Measurements from ENCODE around the gene MACROD1. TPM values are rescaled to one million over a fixed set of nuclear protein-coding genes. Genes with fewer than 3 reads are reported as not detected.

MACROD1 gene
- total RNA-seq, 1 experiment from 2014 or later = 36.9 TPM

- no peak for ATAC-seq
- Mint-ChIP-seq H3K9me3 (no peaks in the 10 kb centered on the region), H3K36me3 (no peaks in the 10 kb centered on the region), H3K4me1 (peaks cover 17% of the 10 kb centered on the region), H3K27me3 (ENCODE audit: low read depth) (peaks cover 92% of the 10 kb centered on the region), H3K27ac (no peak overlapping the region), H3K4me3 (no peak overlapping the region)
- ChIA-PET POLR2A (interaction anchor here (0.5 kb wide), 2 partner anchors 91 to 1179 kb away, joined by 5 to 10 read pairs; no protein-coding TSS in a partner anchor), CTCF (interaction anchor here (1.6 to 1.7 kb wide), 2 partner anchors 23 to 89 kb away, joined by 3 to 8 read pairs; no protein-coding TSS in a partner anchor)
- no peak for DNase-seq (ENCODE audit: low spot score)
- TF ChIP-seq MXD4 (CRISPR knock-in tag; IDR thresholded peaks at IDR 0.05; ENCODE audit: borderline replicate concordance) = no peak
- TF ChIP-seq ARID4B (CRISPR knock-in tag; IDR thresholded peaks at IDR 0.05; ENCODE audit: borderline replicate concordance) = no peak
These were observed 102.1 kb downstream of the MACROD1 start for GRCh38 chr11:64063777-64064176.

GRCh38 chr11:64062185-64063039 lies 103.5 kb downstream of the MACROD1 start:
- no peak for DNase-seq (ENCODE audit: low spot score)
- ATAC-seq = no peak
- POLR2A ChIA-PET = no interaction called here

GRCh38 chr11:64060861-64061444 lies 105.0 kb downstream of the MACROD1 start:
- Mint-ChIP-seq H3K36me3 (no peaks in the 10 kb centered on the region), H3K27me3 (ENCODE audit: low read depth) (peaks cover 98% of the 10 kb centered on the region), H3K9me3 (no peaks in the 10 kb centered on the region), H3K27ac (no peak overlapping the region), H3K4me1 (peaks cover 9% of the 10 kb centered on the region), H3K4me3 (peak overlapping the region; percentile 74)
- ChIA-PET CTCF (interaction anchor here (1.1 to 3.2 kb wide), 5 partner anchors 9 to 388 kb away, joined by 3 to 13 read pairs (median 4); no protein-coding TSS in a partner anchor), POLR2A (no interaction called here)
- peak; percentile 83 for DNase-seq (ENCODE audit: low spot score)
- peak; percentile 73 for ATAC-seq
- no peak for TF ChIP-seq NR1H2 (CRISPR knock-in tag; IDR thresholded peaks at IDR 0.05)
- no peak for TF ChIP-seq SMAD3 (CRISPR knock-in tag; IDR thresholded peaks at IDR 0.05; ENCODE audit: borderline replicate concordance)
- TF ChIP-seq CREM (CRISPR knock-in tag; IDR thresholded peaks at IDR 0.05) = 0 out of 2 replicates have a peak, but pooled peaks have one; percentile 28

More at GRCh38 chr11:64062185-64063039, 103.5 kb downstream of the MACROD1 start:
- no peaks in the 10 kb centered on the region for H3K36me3 Mint-ChIP-seq
- CTCF ChIA-PET = interaction anchor here (1.0 to 3.2 kb wide), 5 partner anchors 22 to 91 kb away, joined by 3 to 13 read pairs (median 5); no protein-coding TSS in a partner anchor
- peaks cover 9% of the 10 kb centered on the region for H3K4me1 Mint-ChIP-seq
- H3K4me3 Mint-ChIP-seq = 0 out of 2 replicates have a peak overlapping the region, but pooled peaks have one; percentile 13
- TF ChIP-seq RORB (CRISPR knock-in tag; IDR thresholded peaks at IDR 0.05) (no peak), ELF4 (CRISPR knock-in tag; IDR thresholded peaks at IDR 0.05; ENCODE audit: low read depth) (no peak), ZMAT4 (CRISPR knock-in tag; IDR thresholded peaks at IDR 0.05) (no peak), TP53 (CRISPR knock-in tag; IDR thresholded peaks at IDR 0.05) (no peak), SMAD3 (CRISPR knock-in tag; IDR thresholded peaks at IDR 0.05; ENCODE audit: borderline replicate concordance) (no peak), MYBL2 (CRISPR knock-in tag; IDR thresholded peaks at IDR 0.05) (no peak), NR3C1 (CRISPR knock-in tag; conservative IDR thresholded peaks at IDR 0.05; ENCODE audit: low read depth) (no peak)
- H3K9me3 Mint-ChIP-seq = no peaks in the 10 kb centered on the region
- H3K27ac Mint-ChIP-seq = no peak overlapping the region
- H3K27me3 Mint-ChIP-seq (ENCODE audit: low read depth) = peaks cover 94% of the 10 kb centered on the region

Measured in WTC11 (cell line).